Keratinocyte (primary cell): ENCODE results near the gene MX1. TPM values are rescaled to one million over a fixed set of nuclear protein-coding genes. Genes with fewer than 3 reads are reported as not detected.
A peak's percentile ranks its signal among the peaks of the same experiment; 100 is the strongest.

Experiments
- DNase-seq: peaks from one replicate; pipeline ENCODE4 v3.0.0-alpha.2; 2011; ENCODE audit warnings: low read depth, missing footprints, low spot score
- FAIRE-seq: peaks from 2 replicates; lab custom pipeline; 2011; peaks lifted over from hg19 to GRCh38; lab: Jason Lieb, UNC
- H2AFZ ChIP-seq: 2 replicates; pipeline ENCODE4 v1.6.0; 2012; ENCODE audit warnings: low read length, control low read depth, inconsistent platforms; ENCODE audit not compliant: control insufficient read depth
- H3K27ac ChIP-seq: 2 replicates; pipeline ENCODE4 v1.5.1; 2011; ENCODE audit warnings: low read length; ENCODE audit not compliant: control insufficient read depth, insufficient read depth
- H3K27me3 ChIP-seq: 3 replicates; pipeline ENCODE4 v1.6.0; 2011; ENCODE audit warnings: low read length; ENCODE audit not compliant: control insufficient read depth, insufficient read depth; ENCODE audit errors: extremely low read depth
- H3K36me3 ChIP-seq, 2 experiments: 2 replicates in 1 of 2; 3 replicates in 1 of 2; pipeline ENCODE4 v1.5.1; 2011; ENCODE audit warnings: low read length in 2 of 2, mild to moderate bottlenecking in 1 of 2; ENCODE audit not compliant: control insufficient read depth in 2 of 2, insufficient read depth in 2 of 2; ENCODE audit errors: extremely low read depth in 1 of 2
- H3K4me1 ChIP-seq: 3 replicates; pipeline ENCODE4 v1.5.1; 2011; ENCODE audit warnings: low read length; ENCODE audit not compliant: control insufficient read depth, insufficient read depth; ENCODE audit errors: extremely low read depth
- H3K4me2 ChIP-seq: 3 replicates; pipeline ENCODE4 v1.6.0; 2011; ENCODE audit warnings: low read depth, low read length; ENCODE audit not compliant: control insufficient read depth, insufficient read depth; ENCODE audit errors: extremely low read depth
- H3K4me3 ChIP-seq, 3 experiments: fragments of 200-600 bp in 1 of 3; sonication (generic) in 1 of 3; 2 replicates in 2 of 3; 3 replicates in 1 of 3; pipeline ENCODE4 v1.5.1; 2011 to 2016; ENCODE audit warnings: low read length in 3 of 3, mild to moderate bottlenecking in 3 of 3, control low read depth in 2 of 3, inconsistent platforms in 1 of 3, low read depth in 1 of 3, mixed read lengths in 1 of 3, mixed run types in 1 of 3, moderate library complexity in 1 of 3; ENCODE audit not compliant: control insufficient read depth in 2 of 3, insufficient read depth in 2 of 3; ENCODE audit errors: extremely low read depth in 1 of 3
- H3K79me2 ChIP-seq: 2 replicates; pipeline ENCODE4 v1.6.0; 2012; ENCODE audit warnings: low read length; ENCODE audit not compliant: control insufficient read depth, insufficient read depth
- H3K9ac ChIP-seq: 3 replicates; pipeline ENCODE4 v1.6.0; 2011; ENCODE audit warnings: low read length; ENCODE audit not compliant: control insufficient read depth, insufficient read depth; ENCODE audit errors: extremely low read depth
- H3K9me1 ChIP-seq: 3 replicates; pipeline ENCODE4 v1.6.0; 2011; ENCODE audit warnings: low read length; ENCODE audit not compliant: control insufficient read depth, insufficient read depth; ENCODE audit errors: extremely low read depth
- H3K9me3 ChIP-seq: 2 replicates; pipeline ENCODE4 v1.5.1; 2012; ENCODE audit warnings: low read depth, low read length; ENCODE audit not compliant: control insufficient read depth
- H4K20me1 ChIP-seq: 3 replicates; pipeline ENCODE4 v1.6.0; 2011; ENCODE audit warnings: low read length; ENCODE audit not compliant: control insufficient read depth, insufficient read depth; ENCODE audit errors: extremely low read depth
- EZH2 ChIP-seq: IDR thresholded peaks from one replicate; pipeline ENCODE4 v1.6.1; 2012; ENCODE audit warnings: inconsistent platforms, mild to moderate bottlenecking, low read length, moderate library complexity
- dilution Hi-C: fragments of 300-500 bp; cut with MboI; formaldehyde crosslinking; loops from one replicate; pipeline ENCODE4 v1.7.0; 2020; ENCODE audit warnings: low sequenced_read_pairs; ENCODE audit not compliant: extremely low pct_ligation_motif_present
- polyA minus RNA-seq, 3 experiments: library from RNA; depleted of rRNA, polyadenylated mRNA; stranded (reverse); fragments of >200 nt; gene quantifications; 1 replicate in 1 of 3; 2 replicates in 1 of 3; 3 replicates in 1 of 3; pipeline ENCODE4 v1.2.3, GENCODE V29; 2011
- polyA plus RNA-seq, 5 experiments: library from polyadenylated mRNA; depleted of rRNA in 3 of 5; stranded (reverse) in 3 of 5; stranded (forward) in 1 of 5; unstranded in 1 of 5; fragments of >200 nt; gene quantifications; 1 replicate in 1 of 5; 2 replicates in 3 of 5; 3 replicates in 1 of 5; pipeline versions ENCODE4 v1.2.1 to v1.2.3, GENCODE V29; 2011 to 2012; ENCODE audit warnings: missing spikeins in 2 of 5, low read depth in 1 of 5, low replicate concordance in 1 of 5
- TF ChIP-seq, protein P1 (sequence below), 3 experiments: IDR thresholded peaks in 1 of 3; conservative IDR thresholded peaks in 1 of 3; optimal IDR thresholded peaks in 1 of 3; 2 replicates in 2 of 3; 3 replicates in 1 of 3; pipeline versions ENCODE3 to v1.5.1; 2011; ENCODE audit warnings: low read length in 3 of 3, mild to moderate bottlenecking in 3 of 3, moderate library complexity in 2 of 3, control low read depth in 1 of 3, inconsistent platforms in 1 of 3; ENCODE audit not compliant: insufficient read depth in 2 of 3; ENCODE audit errors: extremely low read depth in 1 of 3

MX1 gene, protein sequence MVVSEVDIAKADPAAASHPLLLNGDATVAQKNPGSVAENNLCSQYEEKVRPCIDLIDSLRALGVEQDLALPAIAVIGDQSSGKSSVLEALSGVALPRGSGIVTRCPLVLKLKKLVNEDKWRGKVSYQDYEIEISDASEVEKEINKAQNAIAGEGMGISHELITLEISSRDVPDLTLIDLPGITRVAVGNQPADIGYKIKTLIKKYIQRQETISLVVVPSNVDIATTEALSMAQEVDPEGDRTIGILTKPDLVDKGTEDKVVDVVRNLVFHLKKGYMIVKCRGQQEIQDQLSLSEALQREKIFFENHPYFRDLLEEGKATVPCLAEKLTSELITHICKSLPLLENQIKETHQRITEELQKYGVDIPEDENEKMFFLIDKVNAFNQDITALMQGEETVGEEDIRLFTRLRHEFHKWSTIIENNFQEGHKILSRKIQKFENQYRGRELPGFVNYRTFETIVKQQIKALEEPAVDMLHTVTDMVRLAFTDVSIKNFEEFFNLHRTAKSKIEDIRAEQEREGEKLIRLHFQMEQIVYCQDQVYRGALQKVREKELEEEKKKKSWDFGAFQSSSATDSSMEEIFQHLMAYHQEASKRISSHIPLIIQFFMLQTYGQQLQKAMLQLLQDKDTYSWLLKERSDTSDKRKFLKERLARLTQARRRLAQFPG
- 151 to 203 TPM (median 164 TPM) in 3 replicates for polyA plus RNA-seq
- polyA plus RNA-seq (2011; ENCODE audit: low read depth) = 14.9 TPM
- polyA plus RNA-seq (2011; cell fraction: cytosol; rRNA removed) = 101 and 117 TPM in 2 replicates
- 216 and 223 TPM in 2 replicates for polyA plus RNA-seq (2011; cell fraction: nucleus; rRNA removed)
- polyA plus RNA-seq (2012; ENCODE audit: low replicate concordance) = 8.6 and 210 TPM in 2 replicates
- 169 to 343 TPM (median 301 TPM) in 3 replicates for polyA minus RNA-seq
- polyA minus RNA-seq (2011; cell fraction: cytosol; rRNA and poly(A)+ RNA removed) = 211 TPM
- 227 and 255 TPM in 2 replicates for polyA minus RNA-seq (2011; cell fraction: nucleus; rRNA and poly(A)+ RNA removed)

DNA sequence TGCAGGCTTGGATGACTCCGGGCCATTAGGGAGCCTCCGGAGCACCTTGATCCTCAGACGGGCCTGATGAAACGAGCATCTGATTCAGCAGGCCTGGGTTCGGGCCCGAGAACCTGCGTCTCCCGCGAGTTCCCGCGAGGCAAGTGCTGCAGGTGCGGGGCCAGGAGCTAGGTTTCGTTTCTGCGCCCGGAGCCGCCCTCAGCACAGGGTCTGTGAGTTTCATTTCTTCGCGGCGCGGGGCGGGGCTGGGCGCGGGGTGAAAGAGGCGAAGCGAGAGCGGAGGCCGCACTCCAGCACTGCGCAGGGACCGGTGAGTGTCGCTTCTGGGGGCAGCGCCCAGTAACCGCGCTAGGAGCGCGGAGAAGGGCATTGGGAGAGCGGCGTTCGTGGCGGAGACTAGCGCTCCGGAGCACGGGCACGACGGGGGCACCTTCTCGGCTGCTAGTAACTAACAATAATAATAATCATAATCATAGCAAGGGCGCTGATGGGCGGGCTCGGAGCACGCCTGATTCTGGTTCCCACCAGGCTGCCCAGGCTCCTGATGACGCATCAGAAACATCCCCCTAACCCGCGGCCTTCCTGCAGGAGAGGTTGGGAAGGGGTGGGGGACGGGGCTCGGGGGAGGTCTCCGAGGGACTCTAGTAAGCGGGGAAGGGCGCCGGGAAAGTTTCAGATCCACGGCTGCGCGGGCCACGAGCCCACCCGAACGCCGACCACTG is at the start of gene MX1:
MX1 (plus strand) TSS at position 286 of the 722 bp plus-strand sequence. CDS start 5,832 bp downstream, outside the sequence.
- H3K4me3 ChIP-seq = peak within 1 kb of the TSS; percentile 57 to 89 (median 75)
- H3K9me3 ChIP-seq = no peaks in the 10 kb centered on the region
- H2AFZ ChIP-seq = peak within 1 kb of the TSS; percentile 68

DNA sequence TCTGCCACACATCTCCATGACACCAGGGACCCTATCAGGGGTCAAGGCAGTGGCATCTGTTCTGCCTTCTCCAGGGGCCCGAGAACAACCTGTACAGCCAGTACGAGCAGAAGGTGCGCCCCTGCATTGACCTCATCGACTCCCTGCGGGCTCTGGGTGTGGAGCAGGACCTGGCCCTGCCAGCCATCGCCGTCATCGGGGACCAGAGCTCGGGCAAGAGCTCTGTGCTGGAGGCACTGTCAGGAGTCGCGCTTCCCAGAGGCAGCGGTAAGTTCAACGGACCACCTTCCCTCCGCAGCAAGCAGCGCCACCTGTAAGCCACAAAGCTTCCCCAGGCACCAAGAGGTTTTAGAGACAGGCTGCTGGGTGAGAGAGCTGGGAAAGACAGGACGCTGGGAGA is 48.3 kb upstream of the MX1 start:
- dilution Hi-C loops = no loop called here
- Histone ChIP-seq H2AFZ (no peak overlapping the region), H3K79me2 (no peaks in the 10 kb centered on the region), H3K4me2 (no peak overlapping the region), H3K4me3 (no peak overlapping the region), H3K4me1 (no peaks in the 10 kb centered on the region), H4K20me1 (no peaks in the 10 kb centered on the region), H3K9ac (no peak overlapping the region), H3K27ac (no peak overlapping the region), H3K9me1 (no peaks in the 10 kb centered on the region), H3K9me3 (no peaks in the 10 kb centered on the region), H3K36me3 (no peaks in the 10 kb centered on the region), H3K27me3 (peaks cover 21% of the 10 kb centered on the region)
- FAIRE-seq = no peak
- DNase-seq = no peak
- TF ChIP-seq EZH2 = no peak
- TF ChIP-seq, protein P1, sequence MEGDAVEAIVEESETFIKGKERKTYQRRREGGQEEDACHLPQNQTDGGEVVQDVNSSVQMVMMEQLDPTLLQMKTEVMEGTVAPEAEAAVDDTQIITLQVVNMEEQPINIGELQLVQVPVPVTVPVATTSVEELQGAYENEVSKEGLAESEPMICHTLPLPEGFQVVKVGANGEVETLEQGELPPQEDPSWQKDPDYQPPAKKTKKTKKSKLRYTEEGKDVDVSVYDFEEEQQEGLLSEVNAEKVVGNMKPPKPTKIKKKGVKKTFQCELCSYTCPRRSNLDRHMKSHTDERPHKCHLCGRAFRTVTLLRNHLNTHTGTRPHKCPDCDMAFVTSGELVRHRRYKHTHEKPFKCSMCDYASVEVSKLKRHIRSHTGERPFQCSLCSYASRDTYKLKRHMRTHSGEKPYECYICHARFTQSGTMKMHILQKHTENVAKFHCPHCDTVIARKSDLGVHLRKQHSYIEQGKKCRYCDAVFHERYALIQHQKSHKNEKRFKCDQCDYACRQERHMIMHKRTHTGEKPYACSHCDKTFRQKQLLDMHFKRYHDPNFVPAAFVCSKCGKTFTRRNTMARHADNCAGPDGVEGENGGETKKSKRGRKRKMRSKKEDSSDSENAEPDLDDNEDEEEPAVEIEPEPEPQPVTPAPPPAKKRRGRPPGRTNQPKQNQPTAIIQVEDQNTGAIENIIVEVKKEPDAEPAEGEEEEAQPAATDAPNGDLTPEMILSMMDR (optimal IDR thresholded peaks at IDR 0.05 in 1 of 3, IDR thresholded peaks at IDR 0.05 in 1 of 3, conservative IDR thresholded peaks at IDR 0.05 in 1 of 3; ENCODE audit: extremely low read depth in 1 of 3, insufficient read depth in 2 of 3, low read length in 3 of 3) = no peak

More for the DNA sequence above, at the start of gene MX1:
- peaks cover 10% of the 10 kb centered on the region for H3K79me2 ChIP-seq
- peak within 1 kb of the TSS; percentile 68 for H3K4me2 ChIP-seq
- no peaks in the 10 kb centered on the region for H3K9me1 ChIP-seq
- TF ChIP-seq, protein P1 (optimal IDR thresholded peaks at IDR 0.05 in 1 of 3, IDR thresholded peaks at IDR 0.05 in 1 of 3, conservative IDR thresholded peaks at IDR 0.05 in 1 of 3; ENCODE audit: extremely low read depth in 1 of 3, insufficient read depth in 2 of 3, low read length in 3 of 3) = no peak
- no peak for TF ChIP-seq EZH2
- H3K36me3 ChIP-seq = peaks cover 0 to 10% of the 10 kb centered on the region in 2 experiments
- DNase-seq (peak; percentile 13), FAIRE-seq (no peak)
- dilution Hi-C loops = no loop called here
- H3K4me1 ChIP-seq = peaks cover 4% of the 10 kb centered on the region
- H4K20me1 ChIP-seq = no peaks in the 10 kb centered on the region
- H3K27me3 ChIP-seq = no peaks in the 10 kb centered on the region
- H3K27ac ChIP-seq = peak within 1 kb of the TSS; percentile 70
- H3K9ac ChIP-seq = peak within 1 kb of the TSS; percentile 83
